ENCODE results near the gene CD247.

Gene CD247

DNA sequence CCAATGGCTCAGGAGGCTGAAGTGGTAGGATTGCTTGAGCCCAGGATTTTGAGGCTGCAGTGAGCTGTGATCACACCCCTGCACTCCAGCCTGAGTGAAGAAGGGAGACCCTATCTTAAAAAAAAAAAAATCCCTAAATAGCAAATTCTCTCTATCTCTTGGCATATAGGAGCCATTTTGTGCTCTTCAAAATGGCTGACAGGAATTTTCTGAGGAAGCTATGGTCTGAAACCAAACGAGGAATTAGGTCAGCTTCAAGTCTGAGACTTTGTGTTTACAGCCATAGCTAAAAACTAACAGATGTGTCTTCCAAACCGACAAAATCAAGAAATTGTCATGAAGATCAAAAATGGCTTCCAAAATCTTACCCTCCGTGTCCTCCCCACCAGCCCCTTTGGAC, 10.6 kb downstream of the CD247 start:
- no peak for DNase-seq
- Mint-ChIP-seq H3K9me3 (no peaks in the 10 kb centered on the region), H3K4me3 (no peak overlapping the region)

DNA sequence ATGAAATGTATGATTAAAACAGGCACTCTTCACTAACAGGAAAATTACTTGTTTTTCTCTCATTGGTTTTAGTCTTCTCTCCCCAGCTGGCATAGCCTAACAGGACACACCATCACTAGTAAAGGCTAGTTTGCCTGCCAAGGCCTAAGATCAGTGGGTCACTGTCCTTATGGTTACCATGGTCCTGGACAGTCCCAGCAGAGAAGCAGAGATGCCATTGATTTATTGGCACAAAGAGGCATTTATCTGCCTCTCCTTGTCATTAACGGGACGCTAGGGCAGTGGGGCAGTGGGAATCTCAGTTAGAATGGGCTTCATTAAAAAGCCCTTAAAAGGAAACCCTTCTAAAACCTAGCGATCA, 13.9 kb downstream of the CD247 start:
- no peak for ATAC-seq
- H3K9me3 Mint-ChIP-seq = no peaks in the 10 kb centered on the region
- peak overlapping the region in 1 of 2 donors; percentile 8 for H3K4me3 Mint-ChIP-seq

More for the DNA sequence above, 10.6 kb downstream of the CD247 start:
- Mint-ChIP-seq H3K27ac (peak overlapping the region in 1 of 2 donors; percentile 39), H3K4me1 (peaks cover 98% of the 10 kb centered on the region), H3K27me3 (no peaks in the 10 kb centered on the region)
- no peak for ATAC-seq

DNA sequence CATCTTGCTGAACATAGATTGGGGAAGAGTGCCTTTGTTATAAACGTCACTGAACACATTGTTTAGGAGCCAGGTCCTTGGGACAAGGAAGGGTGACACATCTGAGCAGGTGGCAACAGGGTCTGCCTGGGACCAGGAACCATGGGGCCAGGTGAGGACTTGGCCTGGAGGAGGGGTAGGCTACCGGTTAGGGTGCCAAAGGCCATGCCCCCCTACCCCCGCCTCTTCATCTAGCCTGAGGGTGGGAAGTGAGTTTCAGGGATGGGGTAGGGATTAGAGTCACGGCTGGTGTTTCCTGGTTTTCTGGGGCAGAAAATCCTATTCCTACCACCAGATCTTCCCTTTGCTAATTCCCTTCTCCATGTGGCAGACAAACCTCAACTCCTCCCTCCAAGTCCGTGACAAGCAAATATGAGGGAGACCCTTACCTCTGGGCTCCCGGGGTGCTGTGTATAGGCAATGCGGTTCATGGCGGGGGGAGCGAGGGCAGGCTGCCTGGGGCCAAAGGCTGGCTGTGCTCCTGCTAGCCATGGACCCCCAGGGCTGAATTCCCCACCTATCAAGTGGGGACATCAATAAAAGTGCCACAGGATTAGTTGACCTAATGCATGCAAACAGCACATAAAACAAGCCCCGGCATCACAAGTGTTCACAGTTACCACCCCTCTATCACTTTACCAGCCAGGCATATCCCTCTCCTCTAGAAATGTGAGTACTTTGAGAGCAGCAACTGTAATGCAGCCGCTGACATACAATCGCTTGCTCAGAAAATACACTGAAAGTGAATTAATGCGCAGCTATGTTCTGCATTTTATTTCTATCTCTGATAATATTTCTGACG, 14.5 kb downstream of the CD247 start:
- no peak for ATAC-seq
- no peak for DNase-seq
- H3K27me3 Mint-ChIP-seq = no peaks in the 10 kb centered on the region
- peak overlapping the region in 1 of 2 donors; percentile 3 for H3K27ac Mint-ChIP-seq
- H3K4me3 Mint-ChIP-seq = peak overlapping the region; percentile 8 to 40
- H3K4me1 Mint-ChIP-seq = peaks cover 100% of the 10 kb centered on the region
- H3K9me3 Mint-ChIP-seq = no peaks in the 10 kb centered on the region

More for the DNA sequence above, 13.9 kb downstream of the CD247 start:
- no peak for DNase-seq
- Mint-ChIP-seq H3K4me1 (peaks cover 100% of the 10 kb centered on the region), H3K27ac (peak overlapping the region in 1 of 2 donors; percentile 62), H3K27me3 (no peaks in the 10 kb centered on the region)

DNA sequence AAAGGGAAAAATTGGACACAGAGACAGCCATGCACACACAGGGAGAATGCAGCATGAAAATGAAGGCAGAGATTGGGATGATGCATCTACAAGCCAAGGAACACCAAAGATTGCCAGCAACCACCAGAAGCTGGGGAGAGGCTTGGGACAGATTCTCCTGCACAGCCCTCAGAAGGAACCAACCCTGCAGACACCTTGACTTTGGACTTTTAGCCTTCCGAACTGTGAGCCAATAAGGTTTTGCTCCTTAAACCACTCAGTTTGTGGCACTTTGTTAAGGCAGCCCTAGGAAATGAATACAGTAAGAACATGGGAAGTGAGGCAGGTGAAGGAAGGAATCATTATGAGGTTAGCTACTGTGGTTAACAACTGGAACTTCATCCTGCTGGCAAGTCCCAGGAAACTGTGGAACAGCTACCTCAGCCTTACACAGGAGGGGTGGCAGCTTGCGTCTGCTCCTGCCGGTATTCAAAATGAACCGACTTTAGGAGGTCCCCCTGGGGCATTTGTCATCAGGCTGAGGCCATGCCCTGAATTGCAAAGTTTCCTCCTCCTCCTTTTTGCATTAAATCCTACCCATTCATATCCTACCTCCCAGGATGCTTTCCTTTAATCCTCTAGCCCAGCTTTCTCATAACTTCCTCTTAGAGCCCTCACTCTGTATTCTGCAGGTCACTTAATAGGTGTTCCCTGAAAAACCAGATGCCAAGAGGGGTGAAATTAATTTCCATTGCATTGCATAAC, 15.4 kb downstream of the CD247 start:
- Mint-ChIP-seq H3K4me3 (peak overlapping the region; percentile 60 to 79), H3K27me3 (no peaks in the 10 kb centered on the region), H3K4me1 (peaks cover 100% of the 10 kb centered on the region), H3K27ac (peak overlapping the region in 1 of 2 donors; percentile 96), H3K9me3 (no peaks in the 10 kb centered on the region)
- ATAC-seq (no peak), DNase-seq (no peak)

DNA sequence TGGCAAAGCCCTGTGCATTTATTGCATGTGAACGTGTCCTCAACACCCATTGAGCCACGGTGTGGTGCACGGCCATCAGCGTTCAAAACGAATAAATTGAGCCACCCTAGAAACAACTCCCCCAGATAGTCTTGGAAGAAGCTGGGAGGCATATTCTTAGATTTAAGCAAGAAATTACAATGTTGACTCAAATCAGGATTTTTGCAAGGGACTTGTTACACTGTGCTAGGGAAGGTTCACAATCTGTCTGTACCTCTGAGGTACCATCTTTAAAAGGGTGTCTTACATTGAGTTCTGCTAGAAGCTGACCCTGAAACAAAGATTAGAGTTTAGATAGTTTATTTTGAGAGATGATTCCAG, 16.2 kb downstream of the CD247 start:
- ATAC-seq (no peak), DNase-seq (no peak)
- Mint-ChIP-seq H3K9me3 (no peaks in the 10 kb centered on the region), H3K4me1 (peaks cover 100% of the 10 kb centered on the region), H3K27me3 (no peaks in the 10 kb centered on the region), H3K4me3 (peak overlapping the region; percentile 60 to 79), H3K27ac (peak overlapping the region; percentile 4 to 96)

DNA sequence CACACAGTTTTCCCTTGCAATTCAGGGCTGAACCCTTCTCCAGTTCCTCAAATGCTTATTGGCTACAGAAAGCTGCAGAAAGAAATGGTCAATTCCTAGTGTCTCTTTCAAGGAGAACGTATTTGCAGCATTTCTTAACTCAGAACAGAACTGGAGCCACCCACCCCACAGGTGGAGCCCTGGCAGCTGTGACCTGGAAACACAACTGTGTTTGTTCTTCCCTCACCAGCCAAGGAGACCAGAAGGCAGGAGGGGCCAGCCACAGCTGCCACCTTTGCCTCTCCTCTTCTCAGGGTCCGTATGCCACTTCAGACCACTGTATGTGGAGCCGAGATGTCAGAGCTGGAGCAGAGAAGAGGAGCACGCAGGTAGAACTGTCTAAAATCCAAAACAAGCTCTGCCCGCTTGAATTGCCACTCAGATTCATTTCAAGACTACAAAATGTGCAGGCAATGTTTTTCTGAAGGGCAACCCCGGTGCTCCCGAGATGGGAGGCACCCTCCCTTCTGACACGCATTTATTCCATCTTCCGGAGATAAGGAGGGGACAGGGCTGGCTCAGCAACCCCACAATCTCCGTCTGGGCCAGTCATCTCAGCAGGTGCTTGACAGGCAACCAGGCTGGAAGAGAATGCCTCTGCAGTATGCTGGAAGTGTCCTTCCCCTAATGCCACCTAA, 16.7 kb downstream of the CD247 start:
- Mint-ChIP-seq H3K27me3 (no peaks in the 10 kb centered on the region), H3K9me3 (no peaks in the 10 kb centered on the region), H3K4me3 (peak overlapping the region; percentile 60 to 79), H3K27ac (peak overlapping the region; percentile 88 to 96), H3K4me1 (peaks cover 100% of the 10 kb centered on the region)
- ATAC-seq (no peak), DNase-seq (no peak)

DNA sequence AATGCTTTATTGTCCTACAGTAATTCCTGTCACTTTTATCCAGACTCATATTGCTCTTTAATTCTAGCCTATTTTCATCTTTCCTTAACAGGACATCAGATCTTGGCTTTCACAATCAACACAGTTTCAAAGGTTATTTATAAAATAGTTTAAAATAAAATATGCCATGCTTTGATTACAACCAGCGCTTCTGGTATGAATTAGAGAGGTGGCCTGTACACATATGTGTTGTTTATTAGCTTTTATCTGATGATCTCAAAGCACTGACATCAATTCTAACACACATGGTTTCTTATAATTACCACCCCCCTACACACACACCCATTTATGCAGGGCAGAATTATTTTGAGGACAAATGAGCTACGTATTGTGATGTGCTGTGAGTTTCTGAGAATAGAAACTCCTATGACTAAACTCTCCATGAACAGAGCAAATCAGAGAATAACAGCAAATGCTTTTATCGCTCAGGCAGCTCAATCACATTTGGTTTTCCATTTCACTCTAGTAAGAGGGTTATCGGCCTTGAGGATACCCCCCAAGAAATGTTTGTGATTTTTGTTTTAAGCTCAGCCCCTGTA, 18.0 kb downstream of the CD247 start:
- Mint-ChIP-seq H3K27ac (peak overlapping the region; percentile 92 to 96), H3K4me3 (peak overlapping the region; percentile 74 to 79), H3K27me3 (no peaks in the 10 kb centered on the region), H3K9me3 (no peaks in the 10 kb centered on the region), H3K4me1 (peaks cover 100% of the 10 kb centered on the region)
- DNase-seq (no peak), ATAC-seq (peak; percentile 83)

DNA sequence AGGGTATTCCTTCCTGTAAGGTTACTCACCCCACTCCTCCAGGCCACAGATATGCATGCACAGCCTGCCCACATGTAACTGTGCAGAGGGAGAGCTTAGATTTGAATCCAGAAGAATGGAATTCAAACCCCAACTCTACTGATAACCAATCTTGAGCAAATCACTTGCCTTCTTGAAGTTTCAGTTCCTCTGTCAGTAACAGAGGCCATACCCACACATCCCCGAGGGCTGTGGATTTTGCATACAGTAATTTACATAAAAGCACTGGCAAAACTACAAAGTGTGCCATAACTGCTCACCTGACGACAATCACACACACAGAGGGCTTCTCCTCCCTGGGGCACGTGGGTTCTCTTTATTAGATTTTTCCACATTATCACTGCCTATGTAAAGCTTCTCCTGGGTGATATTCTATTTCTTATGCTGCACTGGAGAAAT, 18.6 kb downstream of the CD247 start:
- Mint-ChIP-seq H3K4me1 (peaks cover 100% of the 10 kb centered on the region), H3K9me3 (no peaks in the 10 kb centered on the region), H3K4me3 (peak overlapping the region; percentile 62 to 74), H3K27me3 (no peaks in the 10 kb centered on the region), H3K27ac (peak overlapping the region; percentile 92 to 93)
- ATAC-seq = peak; percentile 65
- DNase-seq = peak in 1 of 2 donors; percentile 48

DNA sequence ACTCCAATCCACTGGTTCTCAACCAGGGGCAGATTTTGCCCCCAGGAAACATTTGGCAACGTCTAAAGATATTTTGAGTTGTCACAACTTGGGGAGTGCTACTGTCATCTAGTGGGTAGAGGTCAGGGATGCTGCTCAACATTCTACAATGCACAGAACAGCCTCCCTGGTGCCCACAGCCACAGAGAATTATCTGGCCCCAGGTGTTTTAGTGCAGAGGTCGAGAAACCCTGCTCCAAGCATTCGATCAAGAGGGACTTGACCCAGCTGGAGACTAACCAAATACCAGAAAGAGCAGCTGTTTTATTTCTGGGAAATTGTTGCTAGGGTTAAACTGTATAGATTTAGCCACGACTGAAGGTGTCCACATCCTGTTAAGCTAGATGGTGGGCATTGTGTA, 19.2 kb downstream of the CD247 start:
- no peaks in the 10 kb centered on the region for H3K9me3 Mint-ChIP-seq
- H3K4me1 Mint-ChIP-seq = peaks cover 100% of the 10 kb centered on the region
- DNase-seq (peak in 1 of 2 donors; percentile 50), ATAC-seq (peak; percentile 63)
- peak overlapping the region; percentile 62 to 74 for H3K4me3 Mint-ChIP-seq
- peak overlapping the region; percentile 89 to 93 for H3K27ac Mint-ChIP-seq
- no peaks in the 10 kb centered on the region for H3K27me3 Mint-ChIP-seq

DNA sequence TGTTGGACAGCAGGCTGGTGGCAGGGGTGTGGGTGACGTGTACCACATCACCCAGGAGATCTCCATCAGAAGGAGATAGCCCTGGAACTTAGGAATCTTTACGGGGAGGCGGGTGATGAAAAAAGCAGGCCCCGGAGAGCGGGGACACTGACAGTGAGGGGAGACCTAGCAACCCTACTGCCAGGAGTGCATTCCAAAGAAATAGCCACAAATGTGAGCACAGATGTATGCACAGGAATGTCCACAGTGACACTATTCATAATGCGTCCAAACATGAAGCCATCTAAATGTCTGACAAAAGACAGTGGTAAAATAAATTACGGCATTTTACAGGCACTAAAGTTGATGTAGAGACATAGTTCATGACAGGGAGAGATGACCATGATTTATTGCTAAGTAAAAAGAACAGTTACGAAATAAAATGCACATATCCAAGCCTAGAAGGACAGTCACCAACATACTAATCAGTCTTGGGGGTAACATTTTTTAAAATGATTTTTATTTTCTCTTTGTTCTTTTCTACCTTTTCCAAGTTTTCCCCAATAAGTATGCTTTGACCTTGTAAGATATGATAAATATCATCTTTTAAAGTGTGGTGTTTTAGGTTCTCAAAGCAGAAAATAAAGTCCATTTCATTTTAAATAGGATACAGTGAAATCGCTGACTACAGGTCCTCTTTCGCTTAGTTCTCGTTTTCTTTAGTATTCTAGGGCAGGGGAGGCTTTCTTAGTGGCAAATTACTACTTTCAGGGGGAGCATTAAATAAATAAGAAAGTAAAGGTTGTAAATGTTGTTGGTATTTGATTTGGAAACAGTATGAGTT, 21.3 kb downstream of the CD247 start:
- Mint-ChIP-seq H3K27me3 (no peaks in the 10 kb centered on the region), H3K9me3 (no peaks in the 10 kb centered on the region), H3K27ac (peak overlapping the region; percentile 5 to 66), H3K4me1 (peaks cover 100% of the 10 kb centered on the region), H3K4me3 (peak overlapping the region; percentile 6 to 20)
- ATAC-seq (no peak), DNase-seq (no peak)

DNA sequence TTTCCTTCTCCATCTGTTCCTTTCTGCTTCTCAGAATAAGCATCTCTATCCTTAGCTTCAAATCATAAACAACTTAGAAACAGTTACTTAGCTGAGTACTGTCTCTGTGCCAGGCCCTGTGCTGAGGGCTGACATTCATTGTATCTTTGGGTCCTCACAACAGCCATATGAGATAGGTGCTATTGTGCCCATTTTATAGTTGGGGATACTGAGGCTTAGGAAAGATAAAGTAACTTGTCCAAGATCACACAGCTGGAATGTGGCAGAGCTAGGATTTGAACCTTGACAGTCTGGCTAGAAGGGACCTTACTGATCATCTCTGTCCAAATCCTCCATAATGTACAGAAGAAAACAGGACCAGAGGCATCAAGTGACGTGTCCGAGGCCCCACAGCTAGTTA, 25.0 kb downstream of the CD247 start:
- no peaks in the 10 kb centered on the region for H3K9me3 Mint-ChIP-seq
- ATAC-seq (no peak), DNase-seq (no peak)
- no peak overlapping the region for H3K27ac Mint-ChIP-seq
- peak overlapping the region; percentile 79 to 80 for H3K4me3 Mint-ChIP-seq
- peaks cover 100% of the 10 kb centered on the region for H3K4me1 Mint-ChIP-seq
- no peaks in the 10 kb centered on the region for H3K27me3 Mint-ChIP-seq

DNA sequence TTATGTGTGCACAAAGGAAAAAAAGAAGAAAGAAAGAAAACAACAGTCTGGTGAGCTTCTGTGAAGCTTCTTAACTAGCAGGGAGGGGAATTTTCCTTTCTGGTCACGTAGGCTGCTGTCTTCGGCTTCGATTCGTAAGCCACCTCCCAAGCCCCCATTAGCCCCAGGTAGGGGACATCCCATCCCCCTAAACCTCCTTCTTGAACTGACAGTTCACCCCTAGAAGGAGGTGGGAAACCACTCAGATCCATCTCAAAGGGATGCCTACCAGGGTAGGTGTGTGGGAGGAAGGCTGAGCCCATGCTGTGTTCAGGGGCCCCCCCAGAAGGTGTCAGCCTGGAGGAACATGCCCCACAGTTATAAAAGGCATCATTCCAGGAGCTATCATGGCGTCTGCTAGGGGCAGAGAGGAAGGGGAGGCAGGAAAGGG, 25.8 kb downstream of the CD247 start:
- peak overlapping the region; percentile 90 to 98 for H3K27ac Mint-ChIP-seq

DNA sequence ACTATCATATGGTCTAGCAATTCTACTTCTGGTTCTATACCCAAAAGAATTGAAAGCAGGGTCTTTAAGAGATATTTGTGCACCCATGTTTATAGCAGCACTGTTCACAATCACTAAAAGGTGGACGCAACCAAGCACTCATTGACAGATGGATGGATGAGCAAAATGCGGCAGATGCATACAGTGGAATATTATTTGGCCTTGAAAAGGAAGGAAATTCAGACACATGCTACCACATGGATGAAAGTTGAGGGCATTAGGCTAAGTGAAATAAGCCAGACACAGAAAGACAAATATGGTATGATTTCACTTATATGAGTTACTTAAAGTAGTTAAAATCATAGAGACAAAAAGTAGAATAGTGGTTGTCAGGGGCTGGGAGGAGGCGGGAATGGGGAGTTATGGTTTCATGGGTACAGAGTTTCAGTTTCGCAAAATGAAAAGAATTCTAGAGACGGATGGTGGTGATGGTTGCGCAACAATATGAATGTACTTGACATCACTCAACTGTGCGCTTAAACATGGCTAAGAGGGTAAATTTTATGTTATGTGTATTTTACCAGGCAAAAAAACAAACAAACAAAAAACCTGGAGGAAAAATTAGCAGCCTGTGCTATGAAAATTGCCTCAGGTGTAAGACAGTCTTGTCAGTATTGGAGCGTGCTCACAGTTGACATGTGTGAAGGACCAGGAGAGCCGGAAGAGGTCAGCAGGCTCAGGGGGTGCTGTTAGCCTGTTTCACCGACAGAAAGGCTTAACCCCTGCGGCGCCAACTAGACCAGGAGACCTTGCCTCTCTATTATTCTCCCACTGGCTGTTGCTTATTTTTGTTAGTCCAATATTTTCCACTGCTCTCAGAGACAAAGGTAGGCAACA, 26.5 kb downstream of the CD247 start:
- ATAC-seq (peak; percentile 69), DNase-seq (peak; percentile 59 to 66)
- no peaks in the 10 kb centered on the region for H3K27me3 Mint-ChIP-seq
- H3K4me3 Mint-ChIP-seq = peak overlapping the region; percentile 79 to 80
- peak overlapping the region; percentile 90 to 98 for H3K27ac Mint-ChIP-seq
- no peaks in the 10 kb centered on the region for H3K9me3 Mint-ChIP-seq
- peaks cover 99% of the 10 kb centered on the region for H3K4me1 Mint-ChIP-seq

More for the DNA sequence above, 25.8 kb downstream of the CD247 start:
- peaks cover 99% of the 10 kb centered on the region for H3K4me1 Mint-ChIP-seq
- peak overlapping the region; percentile 79 to 80 for H3K4me3 Mint-ChIP-seq
- ATAC-seq = peak; percentile 84
- H3K9me3 Mint-ChIP-seq = no peaks in the 10 kb centered on the region
- peak; percentile 70 to 85 for DNase-seq
- H3K27me3 Mint-ChIP-seq = no peaks in the 10 kb centered on the region

DNA sequence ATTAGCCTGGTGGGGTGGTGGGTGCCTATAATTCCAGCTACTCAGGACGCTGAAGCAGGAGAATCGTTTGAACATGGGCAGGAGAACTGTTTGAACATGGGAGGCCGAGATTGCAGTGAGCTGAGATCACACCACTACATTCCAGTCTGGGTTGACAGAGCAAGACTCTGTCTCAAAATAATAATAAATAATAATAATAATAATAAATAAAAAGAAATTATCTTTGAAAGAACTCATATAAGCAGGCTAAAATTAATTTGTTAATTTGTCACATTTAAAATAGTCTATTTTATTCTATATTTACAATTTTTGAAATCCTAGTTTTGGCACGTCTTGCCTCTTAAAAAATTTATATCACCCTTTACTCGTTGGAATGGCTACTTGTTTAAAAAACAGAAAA, 27.6 kb downstream of the CD247 start:
- H3K4me3 Mint-ChIP-seq = peak overlapping the region; percentile 83 to 87
- peak overlapping the region; percentile 53 to 99 for H3K27ac Mint-ChIP-seq
- no peak for DNase-seq
- H3K27me3 Mint-ChIP-seq = no peaks in the 10 kb centered on the region
- no peaks in the 10 kb centered on the region for H3K9me3 Mint-ChIP-seq
- ATAC-seq = no peak
- peaks cover 99% of the 10 kb centered on the region for H3K4me1 Mint-ChIP-seq
